Transverse colon (tissue), 4 donors: Measurements from ENCODE around the gene FCHSD2.

Experiments used
- CTCF ChIP-seq, 5 experiments: fragments of 200-600 bp in 3 of 5; fragments of 450-650 bp in 2 of 5; sonication (generic) in 3 of 5; IDR thresholded peaks; 1 replicate in 2 of 5; 2 replicates in 3 of 5; pipeline ENCODE4 v1.5.1; 2016 to 2017; ENCODE audit warnings: antibody characterized with exemption in 5 of 5, inconsistent platforms in 3 of 5, mild to moderate bottlenecking in 2 of 5, moderate library complexity in 1 of 5
- POLR2A ChIP-seq: fragments of 450-650 bp; IDR thresholded peaks from one replicate; pipeline ENCODE4 v1.6.1; 2016; ENCODE audit warnings: antibody characterized with exemption, mild to moderate bottlenecking, moderate library complexity
- POLR2AphosphoS5 ChIP-seq, 3 donors: sonication (generic); formaldehyde crosslinking; IDR thresholded peaks; one replicate each; pipeline ENCODE4 v1.6.1; 2016; ENCODE audit warnings: antibody characterized with exemption in 3 of 3

- TF ChIP-seq CTCF (IDR thresholded peaks at IDR 0.05): no peak
- no peak for TF ChIP-seq POLR2A
- no peak for TF ChIP-seq POLR2AphosphoS5 (IDR thresholded peaks at IDR 0.05)
Measured at GRCh38 chr11:73003088-73003487, 139.0 kb downstream of the FCHSD2 start.
